IPS-20b (cell line): ENCODE data around the gene SDHB.
A peak's percentile ranks its signal among the peaks of the same experiment; 100 is the strongest.

Source experiments
- H3K27ac ChIP-seq: one replicate; pipeline ENCODE4 v1.5.1; 2013; ENCODE audit warnings: low read length
- H3K27me3 ChIP-seq: 2 replicates; pipeline ENCODE4 v1.6.1; 2013; ENCODE audit warnings: mild to moderate bottlenecking, low read length, inconsistent platforms; ENCODE audit not compliant: insufficient read depth
- H3K36me3 ChIP-seq: 2 replicates; pipeline ENCODE4 v1.6.1; 2013; ENCODE audit warnings: low read depth, mild to moderate bottlenecking, inconsistent platforms, low read length, moderate library complexity; ENCODE audit not compliant: insufficient read depth
- H3K4me1 ChIP-seq: 2 replicates; pipeline ENCODE4 v1.6.1; 2013; ENCODE audit warnings: mild to moderate bottlenecking, control low read depth, inconsistent platforms, low read length, moderate library complexity; ENCODE audit not compliant: insufficient read depth
- H3K4me3 ChIP-seq: 2 replicates; pipeline ENCODE4 v1.5.1; 2013; ENCODE audit warnings: mild to moderate bottlenecking, low read length, inconsistent platforms
- H3K9ac ChIP-seq: 2 replicates; pipeline ENCODE4 v1.6.1; 2013; ENCODE audit warnings: low read depth, mild to moderate bottlenecking, inconsistent platforms, low read length, moderate library complexity
- H3K9me3 ChIP-seq: 2 replicates; pipeline ENCODE4 v1.6.1; 2013; ENCODE audit warnings: mild to moderate bottlenecking, low read depth, low read length, inconsistent platforms; ENCODE audit not compliant: insufficient read depth

The SDHB gene

DNA sequence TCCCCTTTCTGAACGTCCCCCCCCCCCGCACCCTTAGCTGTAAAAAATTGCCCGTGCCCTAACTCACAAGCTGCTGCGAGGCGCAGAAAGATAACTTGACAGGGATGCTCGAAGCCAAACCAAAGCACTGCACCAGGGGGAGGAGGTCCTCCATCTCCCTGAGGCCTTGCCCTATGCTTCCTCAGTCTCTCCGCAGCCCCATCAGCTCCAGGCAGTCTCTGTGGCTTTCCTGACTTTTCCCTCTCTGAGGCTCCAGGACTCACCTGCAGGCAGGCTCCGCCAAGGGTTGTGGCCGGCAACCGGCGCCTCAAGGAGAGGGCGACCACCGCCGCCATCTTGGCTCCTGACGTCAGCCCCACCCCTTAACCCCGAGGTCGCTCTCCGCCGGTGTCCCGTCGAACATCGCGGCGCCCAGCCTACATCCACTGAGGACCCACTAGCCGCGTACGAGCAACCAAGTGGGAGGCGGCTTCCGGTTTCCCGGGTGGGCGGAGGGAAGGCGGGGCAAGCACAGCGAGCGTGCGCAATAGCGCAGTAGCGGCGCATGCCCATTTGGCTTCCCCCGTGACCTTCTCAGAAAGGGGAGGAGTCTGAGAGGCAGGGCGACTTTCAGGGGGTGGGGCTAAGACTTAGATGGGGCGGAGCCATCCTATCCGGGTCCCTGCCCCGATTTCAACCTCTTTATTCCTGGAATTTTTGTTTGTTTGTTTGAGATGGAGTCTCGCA, at the start of gene SDHB:
TSS of gene SDHB (minus strand) at position 348 of the 726 bp plus-strand sequence. CDS start at position 335, 13 bp downstream.
- Histone ChIP-seq H3K27ac (peak within 1 kb of the TSS; percentile 68), H3K9me3 (no peaks in the 10 kb centered on the region), H3K4me3 (peak within 1 kb of the TSS; percentile 94)

DNA sequence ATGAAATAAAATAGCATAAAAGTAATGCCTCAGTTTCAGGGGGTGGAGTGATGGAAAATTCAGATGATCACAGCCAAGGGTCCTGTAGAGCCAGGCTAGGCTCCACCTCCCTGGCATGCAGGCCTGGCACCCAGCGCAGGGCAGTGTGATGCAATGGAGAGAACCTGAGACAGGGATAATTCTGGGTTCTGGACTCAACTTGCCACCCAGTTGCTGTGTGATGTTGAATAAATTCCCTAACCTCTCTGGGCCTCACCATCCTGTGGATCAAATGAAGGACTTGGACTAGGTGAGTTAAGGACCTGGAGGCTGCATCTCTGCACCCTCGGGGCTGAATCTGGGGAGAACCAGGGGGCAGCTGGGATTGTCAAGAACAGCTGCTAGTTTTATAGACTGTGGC, 48.4 kb upstream of the SDHB start:
- no peak overlapping the region for H3K9ac ChIP-seq
- H3K27ac ChIP-seq: no peak overlapping the region
- no peaks in the 10 kb centered on the region for H3K9me3 ChIP-seq
- H3K27me3 ChIP-seq: no peaks in the 10 kb centered on the region
- H3K36me3 ChIP-seq: no peaks in the 10 kb centered on the region
- no peaks in the 10 kb centered on the region; the same call in 1 of the 2 replicates for H3K4me1 ChIP-seq
- no peak overlapping the region for H3K4me3 ChIP-seq

More for the DNA sequence above, at the start of gene SDHB:
- Histone ChIP-seq H3K27me3 (no peaks in the 10 kb centered on the region), H3K9ac (peak within 1 kb of the TSS; percentile 90), H3K36me3 (peaks cover 27% of the 10 kb centered on the region), H3K4me1 (no peaks in the 10 kb centered on the region)

DNA sequence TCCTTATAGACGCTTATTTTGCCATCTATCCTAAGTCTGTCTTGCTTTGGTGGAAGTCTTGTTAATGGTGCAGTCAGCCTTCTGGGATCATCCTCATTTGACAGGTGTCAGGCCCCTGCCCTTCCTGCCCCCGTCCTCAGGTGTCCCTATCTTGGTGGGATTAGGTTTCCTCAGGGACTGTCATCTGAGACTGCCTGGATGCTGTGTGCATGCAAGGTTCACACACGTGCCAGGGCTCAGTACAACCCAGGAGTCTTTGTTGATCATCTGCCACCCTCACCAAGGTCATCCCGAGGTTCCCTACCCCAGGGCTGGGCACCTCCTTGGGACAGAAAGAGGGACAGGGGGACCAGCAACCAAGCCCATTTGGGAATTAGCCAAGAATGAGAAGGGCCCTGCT, 47.4 kb upstream of the SDHB start:
- Histone ChIP-seq H3K36me3 (no peaks in the 10 kb centered on the region), H3K9me3 (no peaks in the 10 kb centered on the region), H3K4me3 (no peak overlapping the region), H3K27ac (no peak overlapping the region), H3K27me3 (no peaks in the 10 kb centered on the region), H3K9ac (no peak overlapping the region), H3K4me1 (no peaks in the 10 kb centered on the region; the same call in 1 of the 2 replicates)

DNA sequence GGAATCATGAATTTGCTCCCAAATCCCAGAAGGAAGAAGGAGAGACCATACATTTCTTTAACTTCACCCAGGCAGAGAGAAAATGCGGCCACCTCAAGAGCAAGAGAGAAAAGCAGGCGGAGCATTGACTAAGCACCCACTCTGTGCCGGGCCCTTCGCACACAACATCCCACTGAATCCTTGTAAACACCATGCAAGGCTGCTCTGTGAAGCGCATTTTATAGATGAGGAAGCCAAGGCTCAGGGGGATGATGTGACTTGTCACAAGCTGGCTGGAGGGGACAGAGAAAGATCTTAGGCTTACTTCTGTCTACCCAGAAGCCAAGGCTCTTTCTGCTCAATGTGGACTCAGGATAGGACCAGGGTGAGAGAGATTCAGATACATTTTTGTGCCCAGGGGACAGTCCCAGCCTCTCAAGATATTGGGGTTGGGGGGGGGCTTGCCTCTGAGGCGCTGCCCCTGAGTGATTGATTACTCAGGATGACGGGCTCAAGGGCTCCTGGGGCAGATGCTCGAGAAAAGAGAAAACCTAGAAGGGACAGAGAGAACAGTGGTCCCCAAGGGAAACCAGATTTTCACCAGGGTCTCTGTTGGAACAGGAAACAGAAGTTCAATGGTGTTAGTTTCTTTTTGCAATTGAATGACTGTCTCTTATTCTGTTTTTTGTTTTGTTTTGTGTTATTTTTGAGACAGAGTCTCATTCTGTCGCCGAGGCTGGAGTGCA, 45.9 kb upstream of the SDHB start:
- Histone ChIP-seq H3K27me3 (no peaks in the 10 kb centered on the region), H3K4me3 (no peak overlapping the region), H3K27ac (no peak overlapping the region), H3K9ac (no peak overlapping the region), H3K9me3 (no peaks in the 10 kb centered on the region), H3K36me3 (no peaks in the 10 kb centered on the region), H3K4me1 (no peaks in the 10 kb centered on the region)

DNA sequence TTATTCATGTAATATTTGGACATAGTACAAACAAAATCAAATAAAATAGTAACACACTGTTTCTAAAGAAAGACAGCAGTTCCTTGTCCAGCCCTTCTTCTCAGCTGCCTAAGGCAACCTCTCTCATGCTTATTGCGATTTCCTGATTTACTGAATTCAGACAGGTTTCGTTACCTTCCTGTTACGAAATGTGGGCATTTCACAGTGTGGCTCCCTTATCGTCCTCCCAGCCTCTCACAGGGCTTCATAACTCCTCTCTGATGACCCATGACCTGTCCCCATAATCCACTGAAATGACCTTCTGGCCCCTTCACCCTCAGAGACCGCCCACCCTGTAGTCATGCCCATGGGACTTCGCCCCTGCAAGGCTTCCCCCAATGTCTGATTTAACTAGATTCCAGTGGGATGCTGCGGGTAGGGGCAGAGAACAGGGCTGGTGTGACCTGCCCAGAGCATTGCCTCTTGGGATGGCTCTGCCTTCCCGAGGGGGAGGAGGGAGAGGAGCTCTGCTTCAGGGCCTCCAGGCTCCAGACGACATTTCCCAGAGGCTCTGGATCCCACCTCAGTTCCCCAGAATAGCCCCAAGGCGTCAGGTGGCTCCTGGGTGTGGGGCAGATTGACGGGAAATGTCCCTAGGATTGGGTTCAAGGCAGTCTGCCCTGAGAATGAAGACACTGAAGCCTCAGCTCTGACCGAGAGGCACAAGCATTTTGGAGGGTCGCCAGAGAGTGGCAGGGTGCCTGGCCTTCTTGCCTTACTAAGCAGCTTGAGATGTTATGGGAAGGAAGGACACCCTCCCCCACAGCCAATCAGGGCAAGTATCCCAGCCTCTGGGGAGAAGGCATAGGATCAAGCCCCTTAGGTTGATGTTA, 44.9 kb upstream of the SDHB start:
- no peak overlapping the region for H3K9ac ChIP-seq

DNA sequence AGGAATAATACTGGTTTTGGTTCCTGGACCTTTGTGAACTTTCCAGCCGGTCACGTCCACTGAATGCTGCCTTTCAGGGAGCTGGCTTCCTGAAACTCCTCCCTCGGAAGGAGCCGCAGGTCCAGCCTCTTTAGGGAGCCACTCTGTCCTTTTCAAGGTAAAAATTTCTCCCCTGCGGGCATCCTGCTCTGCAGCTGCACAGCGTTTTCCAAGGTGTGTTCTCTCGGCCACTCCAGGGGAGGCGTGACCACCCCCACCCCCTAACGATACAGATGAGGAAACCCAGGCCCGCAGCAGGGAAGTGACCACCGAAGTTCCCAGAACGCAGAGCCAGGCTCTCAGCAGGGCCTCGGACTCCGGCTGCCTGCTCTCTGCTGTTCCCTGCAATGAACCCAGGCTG, 44.0 kb upstream of the SDHB start:
- Histone ChIP-seq H3K4me1 (no peaks in the 10 kb centered on the region), H3K27me3 (no peaks in the 10 kb centered on the region), H3K4me3 (no peak overlapping the region)

More for the DNA sequence above, 44.9 kb upstream of the SDHB start:
- no peak overlapping the region for H3K4me3 ChIP-seq
- H3K27ac ChIP-seq: no peak overlapping the region
- H3K4me1 ChIP-seq: no peaks in the 10 kb centered on the region
- no peaks in the 10 kb centered on the region for H3K36me3 ChIP-seq
- H3K9me3 ChIP-seq: no peaks in the 10 kb centered on the region
- no peaks in the 10 kb centered on the region for H3K27me3 ChIP-seq

DNA sequence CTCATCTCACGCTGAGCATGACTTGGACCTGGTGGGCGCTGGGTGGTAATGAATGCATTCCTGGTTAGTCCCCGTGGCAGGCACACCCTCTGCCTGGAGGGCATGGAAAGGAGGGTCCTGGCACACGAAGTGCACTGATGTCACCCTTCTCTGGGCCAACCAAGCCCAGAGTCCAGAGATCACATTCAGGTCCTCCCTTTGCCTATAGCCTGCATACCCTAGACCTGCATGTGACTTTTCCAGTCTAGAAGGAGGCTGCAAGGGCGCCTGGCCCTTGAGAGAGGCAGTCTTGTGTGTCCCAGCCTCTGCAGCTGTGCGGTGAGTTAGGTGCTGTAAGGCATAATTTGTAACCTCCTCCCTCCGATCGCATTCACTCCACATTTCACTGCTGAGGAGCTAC, 43.3 kb upstream of the SDHB start:
- H3K4me3 ChIP-seq: no peak overlapping the region
- no peaks in the 10 kb centered on the region for H3K9me3 ChIP-seq
- H3K27me3 ChIP-seq: no peaks in the 10 kb centered on the region
- H3K9ac ChIP-seq: no peak overlapping the region
- H3K4me1 ChIP-seq: no peaks in the 10 kb centered on the region
- H3K27ac ChIP-seq: no peak overlapping the region
- no peaks in the 10 kb centered on the region for H3K36me3 ChIP-seq

More for the DNA sequence above, 44.0 kb upstream of the SDHB start:
- Histone ChIP-seq H3K27ac (no peak overlapping the region), H3K36me3 (no peaks in the 10 kb centered on the region), H3K9me3 (no peaks in the 10 kb centered on the region), H3K9ac (no peak overlapping the region)

DNA sequence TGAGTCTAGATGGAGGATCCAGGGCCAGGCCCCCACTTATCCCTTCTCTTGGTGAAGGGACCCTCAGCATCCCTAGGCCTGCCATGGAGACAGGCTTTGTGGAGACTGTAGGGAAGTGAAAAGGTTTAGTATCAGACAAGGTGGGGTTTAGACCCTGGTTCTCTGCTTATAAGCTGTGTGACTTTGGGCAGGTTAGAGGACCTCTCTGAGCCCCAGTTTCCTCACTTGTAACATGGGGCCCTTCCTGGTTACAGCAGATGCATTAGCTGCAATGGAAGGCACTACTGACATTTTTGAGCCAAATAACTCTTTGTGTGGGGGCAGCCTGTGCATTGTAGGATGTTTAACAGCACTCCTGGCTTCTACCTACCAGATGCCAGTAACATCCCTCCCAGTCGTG, 42.8 kb upstream of the SDHB start:
- no peaks in the 10 kb centered on the region for H3K27me3 ChIP-seq

DNA sequence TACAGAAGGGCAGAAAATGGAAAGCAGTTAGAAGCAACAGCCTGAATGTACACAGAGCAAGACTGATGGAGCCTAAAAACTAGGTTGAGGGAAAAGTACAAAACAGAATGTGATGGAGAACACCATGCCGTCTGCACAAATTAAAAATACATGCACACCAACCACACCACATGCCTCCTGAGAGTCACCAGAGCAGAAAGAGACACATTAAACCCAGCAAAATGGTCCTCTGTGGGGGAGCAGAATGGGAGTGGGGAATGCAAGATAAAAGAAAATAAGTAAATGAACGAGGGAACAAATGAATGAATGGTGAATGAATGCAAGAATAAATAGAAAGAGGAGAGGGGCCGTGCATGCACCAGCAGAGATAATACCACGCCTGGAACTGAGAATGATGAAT, 41.3 kb upstream of the SDHB start:
- Histone ChIP-seq H3K36me3 (no peaks in the 10 kb centered on the region), H3K9me3 (no peaks in the 10 kb centered on the region), H3K9ac (no peak overlapping the region), H3K27me3 (no peaks in the 10 kb centered on the region), H3K27ac (no peak overlapping the region), H3K4me1 (no peaks in the 10 kb centered on the region), H3K4me3 (no peak overlapping the region)

More for the DNA sequence above, 42.8 kb upstream of the SDHB start:
- Histone ChIP-seq H3K9ac (no peak overlapping the region), H3K4me3 (no peak overlapping the region), H3K4me1 (no peaks in the 10 kb centered on the region), H3K9me3 (no peaks in the 10 kb centered on the region), H3K36me3 (no peaks in the 10 kb centered on the region), H3K27ac (no peak overlapping the region)

DNA sequence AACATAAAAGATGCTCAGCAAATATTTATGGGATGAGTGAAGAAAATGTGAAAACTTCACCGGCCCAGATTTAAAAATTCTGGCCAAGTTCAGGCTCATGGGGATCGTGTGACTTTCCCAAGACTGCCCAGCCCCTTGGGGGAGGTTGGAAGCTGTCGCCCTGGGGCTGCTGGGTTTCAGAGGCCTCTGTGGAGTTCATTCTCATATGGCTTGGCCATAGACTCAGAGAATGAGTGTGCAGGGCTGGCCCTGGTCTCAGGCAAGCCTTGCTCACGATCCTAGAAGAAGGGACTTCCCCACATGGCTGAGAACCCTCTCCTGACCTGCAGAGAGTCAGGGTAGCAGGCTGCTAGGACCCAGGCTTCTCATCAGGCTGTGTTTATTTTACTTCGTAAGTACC, 40.8 kb upstream of the SDHB start:
- Histone ChIP-seq H3K4me1 (no peaks in the 10 kb centered on the region), H3K27ac (no peak overlapping the region), H3K4me3 (no peak overlapping the region), H3K36me3 (no peaks in the 10 kb centered on the region), H3K27me3 (no peaks in the 10 kb centered on the region), H3K9me3 (no peaks in the 10 kb centered on the region), H3K9ac (no peak overlapping the region)

DNA sequence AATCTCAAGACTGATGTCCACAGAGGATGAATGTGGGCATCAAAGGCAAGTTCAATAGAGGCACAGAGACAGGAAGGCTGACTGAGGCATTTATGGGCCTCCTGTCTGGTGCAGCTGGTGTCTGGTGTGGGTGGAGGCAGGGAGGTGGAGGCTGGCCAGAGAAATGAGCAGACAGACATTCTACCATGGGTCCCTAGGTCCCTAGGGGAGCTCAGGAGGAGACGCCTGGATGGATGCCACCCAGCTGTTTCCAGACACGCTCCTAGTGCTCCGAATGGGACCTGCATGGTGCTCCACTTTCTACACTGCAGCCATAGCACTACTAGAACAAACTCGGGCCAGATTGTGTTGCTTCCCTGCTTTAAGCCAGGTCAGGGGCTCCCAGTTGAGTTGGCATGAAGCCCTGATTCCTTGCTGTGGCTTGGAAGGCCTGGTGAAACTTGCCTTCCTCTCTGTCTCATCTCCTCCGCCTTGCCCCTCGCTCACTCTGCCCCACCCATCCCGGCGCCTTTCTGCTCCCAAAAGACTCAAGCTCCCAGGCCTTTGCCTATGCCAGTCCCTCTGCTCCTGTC, 40.1 kb upstream of the SDHB start:
- H3K9ac ChIP-seq: no peak overlapping the region
- no peaks in the 10 kb centered on the region for H3K27me3 ChIP-seq
- H3K4me1 ChIP-seq: no peaks in the 10 kb centered on the region
- no peaks in the 10 kb centered on the region for H3K36me3 ChIP-seq
- no peak overlapping the region for H3K27ac ChIP-seq
- H3K9me3 ChIP-seq: no peaks in the 10 kb centered on the region
- no peak overlapping the region for H3K4me3 ChIP-seq
